KMS-11 (cell line): Measurements from ENCODE around the gene RALBP1.
A peak's percentile ranks its signal among the peaks of the same experiment; 100 is the strongest.

Source experiments
- H2AFZ ChIP-seq: fragments of 200-600 bp; sonication (generic); 2 replicates; pipeline ENCODE4 v1.6.1; 2016; ENCODE audit warnings: antibody characterized with exemption, mixed run types, low read depth
- H3K27ac ChIP-seq: fragments of 200-600 bp; sonication (generic); 2 replicates; pipeline ENCODE4 v1.6.1; 2016; ENCODE audit warnings: mild to moderate bottlenecking, mixed run types
- H3K27me3 ChIP-seq: fragments of 200-600 bp; sonication (generic); 2 replicates; pipeline ENCODE4 v1.6.1; 2017; ENCODE audit warnings: mild to moderate bottlenecking, low read depth, mixed run types, moderate library complexity; ENCODE audit not compliant: insufficient read depth
- H3K36me3 ChIP-seq: fragments of 200-600 bp; sonication (generic); 2 replicates; pipeline ENCODE4 v1.6.1; 2017; ENCODE audit warnings: mild to moderate bottlenecking, mixed run types; ENCODE audit not compliant: insufficient read depth
- H3K4me1 ChIP-seq: fragments of 200-600 bp; sonication (generic); 2 replicates; pipeline ENCODE4 v1.6.1; 2016; ENCODE audit warnings: mild to moderate bottlenecking, low read depth, mixed run types; ENCODE audit not compliant: poor library complexity, severe bottlenecking
- H3K4me2 ChIP-seq: fragments of 200-600 bp; sonication (generic); 2 replicates; pipeline ENCODE4 v1.7.0; 2016; ENCODE audit warnings: mild to moderate bottlenecking, mixed run types
- H3K4me3 ChIP-seq: fragments of 200-600 bp; sonication (generic); IDR thresholded peaks from 2 replicates; pipeline ENCODE4 v1.6.1; 2017; ENCODE audit warnings: low read depth, low read length, mixed read lengths; ENCODE audit not compliant: insufficient read depth
- H3K79me2 ChIP-seq: fragments of 200-600 bp; sonication (generic); 2 replicates; pipeline ENCODE4 v1.6.1; 2016; ENCODE audit warnings: low read depth, mixed run types; ENCODE audit not compliant: insufficient read depth
- H3K9ac ChIP-seq: fragments of 200-600 bp; sonication (generic); 2 replicates; pipeline ENCODE4 v1.6.1; 2016; ENCODE audit warnings: mild to moderate bottlenecking, mixed run types
- H4K20me1 ChIP-seq: fragments of 200-600 bp; sonication (generic); 2 replicates; pipeline ENCODE4 v1.6.1; 2016; ENCODE audit warnings: mild to moderate bottlenecking, mixed run types; ENCODE audit not compliant: insufficient read depth
- CTCF ChIP-seq: fragments of 200-600 bp; sonication (generic); conservative IDR thresholded peaks from 2 replicates; pipeline ENCODE4 v1.6.1; 2017; ENCODE audit warnings: low read depth, mild to moderate bottlenecking, antibody characterized with exemption, low read length, moderate library complexity, mixed read lengths

Gene RALBP1

GRCh38 chr18:9516437-9517064, 41.2 kb downstream of the RALBP1 start:
- Histone ChIP-seq H3K79me2 (no peaks in the 10 kb centered on the region; the same call in 1 of the 2 replicates), H3K36me3 (no peaks in the 10 kb centered on the region), H3K4me3 (no peak overlapping the region), H4K20me1 (no peaks in the 10 kb centered on the region), H3K4me1 (peaks cover 30% of the 10 kb centered on the region), H2AFZ (no peak overlapping the region), H3K27ac (no peak overlapping the region), H3K27me3 (no peaks in the 10 kb centered on the region), H3K4me2 (no peak overlapping the region), H3K9ac (no peak overlapping the region)
- peak; percentile 94 for TF ChIP-seq CTCF

DNA sequence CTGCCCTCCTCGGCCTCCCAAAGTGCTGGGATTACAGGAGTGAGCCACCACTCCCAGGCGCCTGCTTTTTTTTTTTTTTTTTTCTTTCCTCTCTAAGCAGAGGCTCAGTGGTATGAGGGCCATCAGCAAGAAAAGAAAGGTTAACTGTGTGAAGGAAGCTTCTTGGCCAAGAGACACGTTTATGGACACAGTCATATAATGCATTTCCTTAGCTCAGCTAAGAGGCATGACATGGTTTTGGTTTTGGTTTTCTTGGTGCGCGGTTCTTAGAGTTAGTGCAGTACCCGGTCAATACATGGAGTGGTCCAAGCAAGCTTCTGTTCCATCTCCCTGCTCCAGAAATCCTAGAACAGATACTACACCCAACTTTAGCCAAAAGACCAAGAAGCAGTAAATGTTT, 42.6 kb downstream of the RALBP1 start:
- no peak overlapping the region for H2AFZ ChIP-seq
- no peak overlapping the region for H3K9ac ChIP-seq
- no peak overlapping the region for H3K27ac ChIP-seq
- no peak for TF ChIP-seq CTCF
- H3K27me3 ChIP-seq, result no peaks in the 10 kb centered on the region
- no peaks in the 10 kb centered on the region for H3K36me3 ChIP-seq
- H4K20me1 ChIP-seq, result no peaks in the 10 kb centered on the region
- H3K4me2 ChIP-seq, result no peak overlapping the region
- no peaks in the 10 kb centered on the region for H3K79me2 ChIP-seq
- peaks cover 30% of the 10 kb centered on the region for H3K4me1 ChIP-seq
- no peak overlapping the region for H3K4me3 ChIP-seq

DNA sequence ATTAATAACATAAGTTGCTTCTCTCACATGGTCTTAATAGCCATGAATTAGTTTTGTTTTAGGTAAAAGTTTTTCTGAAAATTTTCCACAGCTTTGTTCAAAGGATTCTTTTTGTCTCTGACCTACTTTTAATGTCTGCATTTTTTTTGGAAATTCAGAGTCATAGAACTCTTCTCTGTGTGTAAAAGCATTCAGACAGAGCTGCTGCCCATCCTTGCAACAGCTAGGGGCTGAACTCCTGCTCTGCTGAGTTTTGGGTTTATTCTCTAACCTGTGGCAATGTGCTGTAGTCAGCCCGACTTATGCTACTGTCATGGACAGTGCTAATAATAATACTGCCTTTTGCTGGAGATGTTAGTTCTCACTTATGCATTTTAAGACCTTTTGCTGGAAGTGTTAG, 44.1 kb downstream of the RALBP1 start:
- no peak for TF ChIP-seq CTCF
- Histone ChIP-seq H3K27ac (no peak overlapping the region), H3K4me3 (no peak overlapping the region), H4K20me1 (no peaks in the 10 kb centered on the region), H2AFZ (no peak overlapping the region), H3K36me3 (no peaks in the 10 kb centered on the region), H3K4me1 (peaks cover 30% of the 10 kb centered on the region), H3K27me3 (no peaks in the 10 kb centered on the region), H3K79me2 (no peaks in the 10 kb centered on the region), H3K9ac (no peak overlapping the region), H3K4me2 (no peak overlapping the region)

DNA sequence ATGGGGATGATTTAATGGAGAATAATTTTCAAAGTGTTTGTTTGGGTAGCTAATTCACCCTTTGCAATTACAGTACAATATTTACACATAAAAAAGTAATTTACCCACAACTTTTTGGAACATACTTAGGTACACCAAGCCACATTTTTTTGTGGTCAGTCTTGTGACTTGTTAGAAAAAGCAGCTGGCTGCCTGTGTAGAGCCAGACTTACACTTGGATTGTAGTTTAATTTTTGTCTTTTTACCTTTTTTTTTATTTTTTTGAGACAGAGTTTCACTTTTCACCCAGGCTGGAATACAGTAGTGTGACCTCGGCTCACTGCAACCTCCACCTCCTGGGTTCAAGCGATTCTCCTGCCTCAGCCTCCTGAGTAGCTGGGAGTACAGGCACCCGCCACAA, 45.4 kb downstream of the RALBP1 start:
- Histone ChIP-seq H3K79me2 (no peaks in the 10 kb centered on the region), H3K27me3 (no peaks in the 10 kb centered on the region), H3K4me2 (peak overlapping the region; percentile 19), H4K20me1 (no peaks in the 10 kb centered on the region), H3K4me1 (peaks cover 30% of the 10 kb centered on the region), H3K36me3 (no peaks in the 10 kb centered on the region), H3K4me3 (no peak overlapping the region), H2AFZ (no peak overlapping the region), H3K27ac (peak overlapping the region; percentile 18; the same call in 1 of the 2 replicates), H3K9ac (no peak overlapping the region)
- no peak for TF ChIP-seq CTCF
